Stimulated activated CD4-positive, alpha-beta T cell treated with anti-CD3 and anti-CD28 coated beads, Interleukin-15, amount 100 ng/mL, for 24 hours (primary cell): Measurements from ENCODE around the gene OR4D6.
"Not testable (repeated sequence)": the region's sequence is repeated elsewhere in the genome, so short reads cannot be mapped to it uniquely, and the experiment has no call there.

Experiments used
- DNase-seq: peaks from one replicate; pipeline ENCODE4 v3.0.0-alpha.2; 2020

OR4D6 gene

DNA sequence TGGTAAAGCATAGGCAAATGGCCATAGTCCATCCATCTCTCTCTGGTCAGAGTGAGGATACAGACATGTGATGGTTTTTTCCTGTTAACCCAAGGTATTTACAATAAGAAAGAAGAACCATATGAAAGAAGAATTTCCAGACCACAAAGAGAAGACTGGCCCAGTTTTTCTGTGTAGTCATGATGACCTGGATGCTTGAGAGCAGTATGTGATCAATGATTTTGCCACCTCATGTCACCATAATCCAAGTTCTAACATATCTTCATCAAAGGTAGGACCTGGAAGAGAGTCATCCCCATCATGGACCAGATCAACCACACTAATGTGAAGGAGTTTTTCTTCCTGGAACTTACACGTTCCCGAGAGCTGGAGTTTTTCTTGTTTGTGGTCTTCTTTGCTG lies at the start of gene OR4D6:
Gene OR4D6, plus strand, starts transcription at position 301 of the 400 bp plus-strand sequence. Its CDS starts 0 bp downstream, at position 301.
- no peak for DNase-seq

DNA sequence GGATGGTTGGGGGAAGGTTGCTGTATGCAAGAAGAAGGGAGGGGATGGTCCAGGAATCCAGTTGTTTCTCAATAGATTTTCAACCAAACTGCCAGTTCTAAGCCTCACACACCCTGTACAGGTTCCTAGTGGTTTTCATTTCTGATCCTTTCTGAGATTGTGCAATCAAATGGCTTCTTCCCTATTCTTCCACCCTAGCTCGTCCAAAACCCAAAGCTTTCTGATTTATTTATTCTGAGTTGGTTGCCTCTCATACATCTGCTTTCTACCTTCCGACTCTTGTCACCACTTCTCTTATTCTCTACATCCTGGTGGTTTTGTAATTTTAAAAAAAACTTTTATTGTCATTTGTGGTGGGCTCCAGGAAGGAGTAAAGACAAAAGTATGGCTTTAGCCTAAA lies 43.1 kb upstream of the OR4D6 start:
- no peak for DNase-seq

- no peak for DNase-seq
Observed at GRCh38 chr11:59415111-59415510, 41.6 kb upstream of the OR4D6 start.

GRCh38 chr11:59416613-59417012 lies 40.1 kb upstream of the OR4D6 start:
- no peak for DNase-seq

DNA sequence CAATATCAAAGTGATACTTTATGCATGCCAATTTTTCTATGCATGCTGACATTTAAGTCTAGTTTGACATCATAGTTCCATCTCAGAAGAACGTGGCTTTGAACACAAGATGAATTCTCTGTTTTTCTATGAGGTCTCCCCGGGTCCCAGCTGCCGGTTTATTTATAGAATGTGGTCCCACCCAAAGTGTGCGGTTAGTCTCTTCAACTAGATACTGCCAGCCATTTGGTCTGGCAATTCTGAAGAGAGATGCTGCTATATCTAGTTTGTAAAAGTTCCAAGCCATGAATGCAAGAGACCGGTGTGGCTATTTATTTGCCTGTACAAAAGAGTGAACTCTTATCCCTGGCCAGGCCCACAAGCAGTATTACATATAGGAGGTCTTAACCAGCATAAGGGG lies 39.7 kb upstream of the OR4D6 start:
- no peak for DNase-seq

DNA sequence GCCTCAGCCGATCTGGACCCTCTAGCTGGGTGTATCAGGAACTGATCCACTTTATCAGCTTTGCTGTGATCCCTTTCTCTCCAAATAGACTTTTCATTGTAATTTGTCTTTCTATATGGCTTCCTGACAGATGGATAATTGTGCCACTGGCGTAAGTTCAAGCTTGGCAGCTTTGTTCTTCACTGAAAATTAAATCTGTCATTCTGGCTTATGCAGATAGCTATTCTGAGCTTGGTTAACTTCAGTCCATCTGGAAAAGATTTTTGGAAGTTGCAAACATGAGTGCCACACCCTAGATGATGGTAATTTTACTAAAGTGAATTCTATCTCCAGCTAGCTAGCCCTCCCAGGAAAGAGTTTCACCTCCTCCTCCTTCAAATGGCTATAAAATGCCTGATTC lies 38.6 kb upstream of the OR4D6 start:
- no peak for DNase-seq

GRCh38 chr11:59423835-59424234 lies 32.9 kb upstream of the OR4D6 start:
- no peak for DNase-seq

GRCh38 chr11:59425131-59425530 lies 31.6 kb upstream of the OR4D6 start:
- no peak for DNase-seq

DNA sequence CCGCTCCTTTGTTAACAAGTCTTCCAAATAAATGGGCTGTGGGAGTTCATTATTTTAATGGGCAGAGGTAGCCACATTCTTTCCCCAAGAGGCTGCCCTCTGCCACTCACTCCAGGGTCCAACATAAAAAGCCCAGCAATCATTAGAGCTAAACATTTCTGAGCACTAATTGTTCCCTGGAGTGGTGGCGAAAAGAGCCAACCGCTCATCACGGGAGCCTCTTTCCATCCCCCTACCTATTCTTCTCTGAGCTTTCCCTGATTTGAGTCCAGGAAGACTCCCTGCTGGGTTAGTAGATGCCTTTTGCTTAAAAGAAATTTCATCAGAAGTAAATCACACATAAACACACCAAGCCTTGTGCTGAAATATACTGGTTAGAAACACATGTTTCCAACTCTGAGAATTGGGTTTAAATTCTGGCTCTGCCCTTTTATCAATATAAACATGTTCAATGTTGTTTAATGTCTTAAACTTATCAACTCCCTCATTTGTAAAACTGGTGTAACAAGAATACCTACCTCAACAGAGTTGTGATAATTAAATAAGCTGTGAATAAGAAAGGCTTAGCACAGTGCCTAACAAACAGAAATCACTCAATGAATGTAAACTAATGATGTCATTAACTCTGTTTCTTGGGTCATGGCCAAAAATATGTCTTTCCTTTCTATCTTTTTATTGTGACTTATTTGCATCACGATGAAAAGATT lies 30.2 kb upstream of the OR4D6 start, which contains the start of gene OR5A2:
Gene OR5A2, minus strand, starts transcription at position 53 of the 707 bp plus-strand sequence. CDS start 3,460 bp downstream, outside the sequence.
- DNase-seq: no peak

DNA sequence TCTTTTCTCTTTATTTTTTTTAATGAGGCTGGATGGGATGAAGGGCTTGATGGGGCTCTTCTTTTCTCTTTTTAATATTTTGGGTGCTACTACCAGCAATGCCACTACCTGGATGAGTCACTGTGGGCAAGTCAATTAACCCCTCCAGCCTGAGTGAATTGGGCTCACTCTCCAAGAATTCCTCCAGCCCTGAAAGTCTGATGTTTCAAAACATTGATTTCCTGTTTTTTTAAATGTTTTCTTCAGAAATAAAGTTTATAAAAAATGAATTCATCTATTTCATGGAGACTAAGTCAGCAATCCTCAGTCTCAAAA lies 29.7 kb upstream of the OR4D6 start:
- no peak for DNase-seq

- DNase-seq: peak; percentile 42
Observed at GRCh38 chr11:59429924-59430516, 26.7 kb upstream of the OR4D6 start.

- no peak for DNase-seq
Observed at GRCh38 chr11:59436169-59436568, 20.6 kb upstream of the OR4D6 start, which contains the start of gene OR5A1. Gene OR5A1 (plus strand): TSS chr11:59436469. CDS start chr11:59443169, 6,700 bp downstream.

- DNase-seq: no peak
Observed at GRCh38 chr11:59437770-59438169, 19.0 kb upstream of the OR4D6 start.

GRCh38 chr11:59445624-59446023 lies 11.1 kb upstream of the OR4D6 start:
- DNase-seq: not testable (repeated sequence)

DNA sequence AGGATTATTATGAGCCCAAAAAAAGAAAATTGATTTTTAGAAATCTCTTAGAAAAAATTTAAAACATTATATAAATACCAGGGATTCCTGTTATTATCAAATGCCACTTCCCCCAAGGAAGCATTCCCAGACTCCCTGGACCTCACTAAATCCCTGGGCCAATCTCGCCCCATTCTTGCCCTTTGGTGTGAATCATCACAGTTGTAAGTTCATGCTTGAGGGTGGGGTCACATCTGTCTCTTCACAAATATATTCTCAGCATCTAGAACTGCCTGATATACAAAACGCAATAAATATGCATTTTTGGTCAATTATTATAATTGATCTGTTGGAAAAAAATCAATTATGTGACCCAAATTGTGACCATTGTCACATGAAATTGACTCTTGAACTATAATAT lies 8.3 kb upstream of the OR4D6 start:
- DNase-seq: no peak

- DNase-seq: no peak
Observed at GRCh38 chr11:59459916-59460315, 3.2 kb downstream of the OR4D6 start.

DNA sequence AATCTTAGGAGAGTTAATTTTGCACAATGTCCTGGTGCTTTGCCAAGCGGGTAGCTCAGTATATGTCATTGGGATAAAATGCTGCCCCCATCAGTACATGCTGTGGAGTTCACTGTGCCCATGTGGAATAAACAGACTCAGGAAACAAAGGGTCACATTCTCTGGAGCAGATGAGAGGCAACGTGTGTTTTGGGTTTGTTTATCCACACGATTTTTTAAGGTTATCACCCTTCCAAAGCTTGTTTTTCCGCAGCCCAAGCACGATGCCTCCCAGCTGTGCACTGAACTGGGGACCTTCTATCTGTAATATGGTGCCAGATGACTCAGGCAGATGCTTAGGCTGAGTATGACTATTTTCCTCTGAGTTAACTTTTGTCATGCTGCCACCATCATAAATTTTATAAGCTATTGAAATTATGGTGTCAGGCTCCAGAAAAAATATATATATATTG lies 6.5 kb downstream of the OR4D6 start:
- DNase-seq: no peak

GRCh38 chr11:59473015-59473414 lies 16.3 kb downstream of the OR4D6 start, which contains the start of gene OR4D10:
Gene OR4D10 (plus strand): TSS chr11:59473315. CDS start chr11:59477430, 4,115 bp downstream.
- DNase-seq: no peak

GRCh38 chr11:59475176-59475575 lies 18.4 kb downstream of the OR4D6 start:
- no peak for DNase-seq

DNA sequence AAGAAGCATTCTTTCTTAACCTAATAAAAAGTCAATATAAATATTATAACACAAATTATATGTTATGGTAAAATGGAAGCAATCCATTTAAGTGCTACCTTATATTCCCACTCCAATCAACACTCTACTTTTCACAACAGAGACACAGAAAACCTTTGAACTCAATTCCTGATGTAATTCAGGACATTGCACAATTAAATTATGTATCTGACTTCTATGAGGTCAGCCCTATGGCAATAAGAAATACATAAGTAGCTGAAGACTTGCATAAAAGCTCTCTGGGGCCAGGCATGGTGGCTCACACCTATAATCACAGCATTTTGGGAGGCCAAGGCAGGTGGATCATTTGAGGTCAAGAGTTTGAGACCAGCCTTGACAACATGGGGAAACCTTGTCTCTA lies 23.1 kb downstream of the OR4D6 start:
- DNase-seq: no peak

GRCh38 chr11:59480359-59480758 lies 23.6 kb downstream of the OR4D6 start:
- DNase-seq: no peak

DNA sequence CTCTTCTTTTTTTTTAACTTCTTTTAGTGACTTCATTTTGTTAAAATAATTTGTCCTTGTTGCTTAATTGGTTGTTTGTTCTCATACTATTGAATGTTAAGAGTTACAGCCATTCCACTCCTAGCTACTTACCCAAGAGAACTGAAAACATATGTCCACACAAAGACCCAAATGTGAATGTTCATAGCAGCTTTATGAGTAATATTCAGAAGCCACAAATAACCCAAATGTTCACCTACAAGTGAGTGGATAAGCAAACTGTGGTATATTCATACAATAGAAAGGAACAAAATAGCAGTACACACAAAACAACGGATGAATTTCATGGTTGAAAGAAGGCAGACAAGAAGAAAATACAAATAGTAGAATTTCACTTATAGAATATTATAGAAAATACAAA lies 45.2 kb downstream of the OR4D6 start:
- no peak for DNase-seq

DNA sequence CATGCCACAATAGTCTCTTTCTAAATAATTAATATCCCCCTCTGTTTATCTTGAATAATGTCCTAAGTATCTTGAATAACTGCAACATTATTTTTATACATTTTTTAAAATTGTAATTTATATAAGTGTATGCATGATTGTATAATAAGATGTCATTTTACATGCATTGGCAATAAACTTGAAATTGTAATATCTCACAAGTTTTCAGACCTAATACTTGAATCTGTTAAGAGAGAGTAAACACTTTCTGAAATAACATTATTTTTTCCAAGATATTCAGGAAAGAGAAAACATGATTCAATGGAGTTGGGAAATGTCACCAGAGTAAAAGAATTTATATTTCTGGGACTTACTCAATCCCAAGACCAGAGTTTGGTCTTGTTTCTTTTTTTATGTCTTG lies 46.5 kb downstream of the OR4D6 start, which contains the start of gene OR4D11:
Gene OR4D11, plus strand, starts transcription at position 301 of the 400 bp plus-strand sequence. Its CDS starts 0 bp downstream, at position 301.
- DNase-seq: no peak
